Stimulated activated naive B cell treated with anti-CD40 and anti-IgM and Interleukin-4, amounts not matched to agents 10 μg/mL and 1 μg/mL and 100 μg/mL, for 72 hours (primary cell): ENCODE results near the gene XXYLT1.

Source experiments
- ATAC-seq, 2 donors: fragments of 150-1000 bp; cut with Tn5 transposase; replicated peaks; 2 replicates each; pipeline ENCODE4 v1.10.0; 2021; ENCODE audit warnings: moderate library complexity in 1 of 2
- DNase-seq: peaks from one replicate; pipeline ENCODE4 v3.0.0; 2021
- H3K27ac Mint-ChIP-seq: one replicate; pipeline ENCODE4 v1.8.0; 2022; ENCODE audit warnings: mild to moderate bottlenecking, mixed read lengths
- H3K27me3 Mint-ChIP-seq, 2 donors: one replicate each; pipeline ENCODE4 v1.8.0; 2022; ENCODE audit warnings: mixed read lengths in 2 of 2
- H3K36me3 Mint-ChIP-seq, 2 donors: one replicate each; pipeline ENCODE4 v1.8.0; 2022; ENCODE audit warnings: mixed read lengths in 2 of 2, mild to moderate bottlenecking in 1 of 2
- H3K4me1 Mint-ChIP-seq, 2 donors: one replicate each; pipeline ENCODE4 v1.8.0; 2022; ENCODE audit warnings: mixed read lengths in 2 of 2, mild to moderate bottlenecking in 1 of 2
- H3K4me3 Mint-ChIP-seq, 2 donors: one replicate each; pipeline ENCODE4 v1.8.0; 2022; ENCODE audit warnings: mild to moderate bottlenecking in 2 of 2, mixed read lengths in 2 of 2, moderate library complexity in 1 of 2
- H3K9me3 Mint-ChIP-seq, 2 donors: one replicate each; pipeline ENCODE4 v1.8.0; 2022; ENCODE audit warnings: mixed read lengths in 2 of 2, mild to moderate bottlenecking in 1 of 2

The XXYLT1 gene

DNA sequence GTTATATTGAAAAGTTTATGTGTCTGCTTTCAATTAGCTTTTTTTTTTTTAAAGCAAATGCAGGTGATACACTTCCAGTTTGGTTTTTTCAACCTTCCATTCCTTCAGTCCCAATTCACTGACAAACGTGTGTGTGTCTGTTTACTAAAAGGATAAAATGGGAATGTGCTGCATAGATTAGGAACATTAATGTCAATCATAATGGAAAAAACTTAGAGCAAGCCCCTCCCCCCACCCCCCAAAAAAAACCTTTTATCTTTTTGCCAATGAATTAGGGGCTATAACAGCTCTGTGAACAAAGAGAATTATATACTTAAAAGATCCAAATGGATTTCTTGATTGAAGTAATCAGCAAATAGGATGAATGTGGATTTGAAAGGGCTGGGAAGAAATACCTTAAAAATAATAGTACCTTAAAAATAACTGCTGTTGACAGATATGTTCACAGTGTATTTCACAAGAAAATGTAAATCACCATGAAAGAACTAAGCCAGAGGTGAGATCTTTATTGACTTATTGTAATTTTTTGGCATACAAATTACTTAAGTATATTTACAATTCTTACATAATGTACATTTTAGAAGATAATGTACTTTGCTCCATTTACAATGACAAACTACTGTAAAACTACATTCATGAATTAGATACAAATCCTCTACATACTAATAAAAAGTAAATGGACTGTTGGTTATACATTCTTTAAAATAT is 3.5 kb upstream of the XXYLT1 start:
- no peak overlapping the region for H3K4me3 Mint-ChIP-seq
- no peak for DNase-seq
- H3K27me3 Mint-ChIP-seq: no peaks in the 10 kb centered on the region
- no peaks in the 10 kb centered on the region for H3K9me3 Mint-ChIP-seq
- peaks cover 9 to 16% of the 10 kb centered on the region in 2 donors for H3K4me1 Mint-ChIP-seq
- H3K27ac Mint-ChIP-seq: no peak overlapping the region
- ATAC-seq: no peak
- peaks cover under 1 to 1% of the 10 kb centered on the region in 2 donors for H3K36me3 Mint-ChIP-seq

DNA sequence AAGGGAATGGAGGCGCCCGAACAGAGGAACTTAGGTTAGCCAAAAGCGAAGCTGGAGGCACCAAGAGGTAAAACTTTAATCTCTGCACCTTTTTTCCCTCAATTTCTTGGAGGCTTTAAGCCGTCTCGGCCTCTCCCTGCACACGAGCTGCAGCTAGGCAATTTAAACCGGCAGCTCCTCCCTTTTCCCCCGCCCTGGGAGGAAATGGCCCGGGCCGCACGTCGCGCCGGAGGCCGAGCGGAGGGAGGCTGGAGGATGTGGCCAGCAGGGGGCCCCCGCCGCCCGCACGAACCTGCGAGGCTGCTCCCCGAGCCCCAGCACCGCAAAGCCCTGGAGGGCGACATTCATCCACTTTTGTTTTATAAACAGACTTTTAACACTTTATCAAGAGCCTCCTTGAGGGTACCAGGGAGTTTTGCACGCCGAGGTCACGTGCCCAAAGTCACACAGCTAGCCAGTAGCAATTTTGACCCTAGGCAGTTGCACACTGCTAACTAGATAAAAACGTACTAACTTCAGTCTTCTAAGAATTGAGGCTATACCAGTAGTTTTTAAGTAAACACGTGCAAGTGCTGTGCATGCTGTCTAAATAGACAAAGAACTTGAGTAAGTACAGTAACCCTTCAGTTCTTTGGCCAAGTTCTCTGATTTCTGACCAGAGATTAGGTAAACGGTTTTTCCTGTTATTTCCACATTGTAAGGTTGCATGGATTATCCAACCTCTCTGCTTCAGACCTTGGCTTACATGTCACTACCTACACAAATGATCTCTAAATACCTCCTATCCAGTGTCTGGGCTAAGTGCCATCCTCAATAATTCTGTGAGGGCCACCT is 668 bp upstream of the XXYLT1 start:
- ATAC-seq (peak; percentile 78 to 82), DNase-seq (peak; percentile 85)
- peak overlapping the region; percentile 89 to 91 for H3K4me3 Mint-ChIP-seq
- no peaks in the 10 kb centered on the region for H3K27me3 Mint-ChIP-seq
- peaks cover 16 to 27% of the 10 kb centered on the region in 2 donors for H3K4me1 Mint-ChIP-seq
- H3K36me3 Mint-ChIP-seq: peaks cover 10 to 13% of the 10 kb centered on the region in 2 donors
- H3K9me3 Mint-ChIP-seq: no peaks in the 10 kb centered on the region
- peak overlapping the region; percentile 93 for H3K27ac Mint-ChIP-seq

DNA sequence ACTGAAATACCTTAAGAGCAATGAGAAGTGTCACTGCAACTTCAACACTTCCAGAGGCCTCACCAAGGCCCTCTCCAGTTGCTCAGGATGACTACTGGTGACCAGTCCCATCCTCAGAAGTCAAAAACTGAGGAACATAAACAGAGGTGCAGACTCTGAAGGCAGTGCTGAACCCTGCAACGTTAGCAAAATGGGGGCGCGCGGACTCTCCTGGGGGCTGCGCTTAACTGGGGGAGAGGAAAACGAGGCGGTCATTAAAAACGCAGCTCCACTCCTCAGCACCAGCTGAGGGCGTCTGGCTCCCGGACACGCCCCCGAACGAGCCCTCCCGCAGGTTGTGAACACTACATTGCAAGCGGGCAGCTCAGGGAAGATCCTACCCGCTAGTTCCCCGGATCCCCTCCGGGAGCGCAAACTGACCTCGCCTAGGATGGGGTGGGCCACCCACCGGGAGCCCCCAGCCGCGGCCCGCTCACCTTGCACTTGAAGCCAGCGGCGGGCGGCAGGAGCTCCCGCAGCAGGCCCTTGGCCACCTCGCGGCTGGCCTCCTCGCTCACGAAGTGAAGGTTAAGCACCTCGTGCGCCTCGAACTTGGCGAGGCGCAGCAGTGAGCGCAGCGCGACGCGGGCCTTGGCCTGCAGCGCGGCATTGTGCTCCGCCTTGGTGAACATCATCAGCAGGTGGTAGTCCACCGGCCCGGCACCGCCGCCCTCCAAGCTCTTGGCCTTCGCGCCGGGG is 711 bp downstream of the XXYLT1 start:
- Mint-ChIP-seq H3K36me3 (peaks cover 16 to 19% of the 10 kb centered on the region in 2 donors), H3K27me3 (no peaks in the 10 kb centered on the region), H3K4me1 (peaks cover 16 to 27% of the 10 kb centered on the region in 2 donors), H3K4me3 (peak overlapping the region; percentile 85 to 89), H3K9me3 (no peaks in the 10 kb centered on the region), H3K27ac (peak overlapping the region; percentile 76)
- DNase-seq (peak; percentile 31), ATAC-seq (peak; percentile 13 to 14)

DNA sequence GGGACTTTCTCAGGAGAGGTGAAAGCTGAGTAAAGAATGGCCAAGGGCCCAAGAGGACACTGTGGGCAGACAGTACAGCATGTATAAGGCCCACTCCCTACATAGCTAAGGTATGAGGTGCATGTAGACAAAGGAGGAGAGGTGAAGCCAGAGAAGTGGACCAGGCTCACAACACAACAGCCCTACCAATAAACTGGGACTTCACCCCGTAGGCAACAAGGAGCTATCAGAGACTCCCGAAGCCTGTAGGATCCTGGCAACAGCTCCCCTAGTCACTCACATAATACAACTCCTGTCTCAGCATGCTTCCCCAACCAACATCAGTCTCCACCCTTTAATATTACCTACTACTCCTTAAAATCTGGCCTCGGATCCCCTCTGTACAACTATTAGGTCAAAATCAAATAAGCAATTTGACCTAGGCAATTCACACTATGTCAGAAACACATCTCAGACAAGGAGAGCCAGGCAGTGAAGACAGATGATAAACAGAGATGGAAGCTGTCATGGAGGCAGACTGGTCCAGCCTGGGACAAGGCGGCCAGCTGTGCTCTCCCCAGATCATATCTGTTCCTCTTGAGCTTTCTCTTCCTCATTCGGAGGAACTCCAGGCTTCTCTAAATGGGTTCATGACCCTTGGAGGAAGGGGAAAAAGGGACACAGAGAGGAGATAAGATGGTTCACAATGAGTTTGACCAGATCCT is 1.4 kb downstream of the XXYLT1 start:
- Mint-ChIP-seq H3K27me3 (no peaks in the 10 kb centered on the region), H3K9me3 (no peaks in the 10 kb centered on the region), H3K4me1 (peaks cover 16 to 27% of the 10 kb centered on the region in 2 donors), H3K27ac (no peak overlapping the region), H3K36me3 (peaks cover 19 to 25% of the 10 kb centered on the region in 2 donors), H3K4me3 (peak overlapping the region; percentile 85 to 89)
- ATAC-seq (no peak), DNase-seq (no peak)

DNA sequence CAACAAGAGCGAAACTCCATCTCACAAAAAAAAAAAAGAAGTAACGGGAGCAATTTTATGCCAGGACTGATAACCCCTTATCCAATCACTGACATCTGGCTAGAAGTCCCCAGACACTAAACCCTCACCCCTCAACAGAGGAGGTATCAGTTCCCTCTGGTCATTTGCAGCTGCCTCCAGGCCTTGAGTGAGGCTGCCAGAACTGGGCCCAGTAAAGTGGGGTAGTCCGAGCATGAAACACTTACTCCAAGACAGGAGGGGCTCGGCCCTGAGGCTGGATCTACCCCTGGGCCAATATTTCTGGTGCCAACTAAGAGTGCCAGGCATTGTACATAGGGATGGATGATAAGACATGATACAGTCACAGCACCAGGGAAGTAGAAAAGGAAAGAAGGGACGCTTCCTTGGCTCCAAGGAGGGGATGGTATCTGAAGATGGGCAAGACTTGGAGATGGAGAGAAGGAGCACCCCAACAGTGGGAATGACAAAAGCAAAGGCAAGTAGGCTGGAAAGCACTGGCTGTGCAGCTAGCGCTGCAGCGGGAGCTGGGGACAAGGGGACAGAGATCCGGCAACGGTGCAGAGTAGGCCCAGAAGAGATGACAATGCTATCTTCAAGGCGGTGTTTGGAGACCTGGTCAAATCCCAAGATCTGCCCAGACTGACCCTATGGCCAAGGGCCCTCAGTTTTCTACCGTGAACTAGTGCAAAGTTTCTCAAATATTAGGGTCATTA is 2.2 kb downstream of the XXYLT1 start:
- H3K9me3 Mint-ChIP-seq: no peaks in the 10 kb centered on the region
- H3K4me1 Mint-ChIP-seq: peaks cover 16 to 27% of the 10 kb centered on the region in 2 donors
- H3K4me3 Mint-ChIP-seq: peak overlapping the region in 1 of 2 donors; percentile 53
- no peaks in the 10 kb centered on the region for H3K27me3 Mint-ChIP-seq
- no peak overlapping the region for H3K27ac Mint-ChIP-seq
- no peak for DNase-seq
- peaks cover 19 to 28% of the 10 kb centered on the region in 2 donors for H3K36me3 Mint-ChIP-seq
- ATAC-seq: no peak

DNA sequence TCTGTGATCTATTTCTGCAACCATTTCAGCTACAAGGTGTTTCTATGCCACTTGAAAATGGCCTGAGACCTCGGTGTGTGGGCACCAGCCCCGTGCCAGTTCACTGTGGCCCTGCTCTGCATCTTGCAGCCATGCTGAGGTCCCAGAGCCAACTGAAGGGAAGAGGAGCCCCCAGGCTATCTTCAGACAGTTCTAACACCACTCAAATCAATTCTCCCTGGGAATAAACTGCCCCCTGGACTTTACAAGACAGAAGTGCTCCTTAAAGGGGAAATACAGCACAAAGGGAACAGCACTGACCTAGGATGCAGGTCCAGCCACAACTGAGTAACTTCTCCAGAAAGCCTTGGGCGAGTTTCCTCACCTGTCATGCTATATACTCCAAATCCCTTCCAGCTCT is 3.9 kb downstream of the XXYLT1 start:
- Mint-ChIP-seq H3K27ac (no peak overlapping the region), H3K27me3 (no peaks in the 10 kb centered on the region), H3K36me3 (peaks cover 21 to 31% of the 10 kb centered on the region in 2 donors), H3K4me1 (peaks cover 15 to 25% of the 10 kb centered on the region in 2 donors), H3K9me3 (no peaks in the 10 kb centered on the region), H3K4me3 (no peak overlapping the region)
- DNase-seq: no peak
- no peak for ATAC-seq

DNA sequence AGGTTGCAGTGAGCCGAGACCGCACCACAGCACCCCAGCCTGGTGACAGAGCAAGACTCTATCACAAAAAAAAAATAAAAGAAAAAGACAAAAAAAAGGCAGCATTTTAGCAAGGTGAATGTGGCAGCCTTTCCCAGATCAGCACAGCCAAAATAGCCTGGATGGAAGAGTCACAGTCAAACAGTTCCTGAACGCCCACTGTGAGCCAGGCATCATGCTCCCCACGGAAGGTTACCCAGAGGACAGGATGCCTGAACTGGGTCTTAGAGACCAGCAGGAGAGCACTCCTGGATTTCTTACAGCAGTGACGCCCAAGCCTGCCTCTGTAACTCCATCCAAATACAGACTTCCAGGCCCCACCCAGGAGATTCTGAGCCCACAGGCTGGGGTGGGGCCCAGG is 4.5 kb downstream of the XXYLT1 start:
- Mint-ChIP-seq H3K27me3 (no peaks in the 10 kb centered on the region), H3K4me3 (no peak overlapping the region), H3K4me1 (peaks cover 13 to 20% of the 10 kb centered on the region in 2 donors), H3K36me3 (peaks cover 21 to 31% of the 10 kb centered on the region in 2 donors), H3K9me3 (no peaks in the 10 kb centered on the region), H3K27ac (no peak overlapping the region)
- ATAC-seq (no peak), DNase-seq (no peak)

DNA sequence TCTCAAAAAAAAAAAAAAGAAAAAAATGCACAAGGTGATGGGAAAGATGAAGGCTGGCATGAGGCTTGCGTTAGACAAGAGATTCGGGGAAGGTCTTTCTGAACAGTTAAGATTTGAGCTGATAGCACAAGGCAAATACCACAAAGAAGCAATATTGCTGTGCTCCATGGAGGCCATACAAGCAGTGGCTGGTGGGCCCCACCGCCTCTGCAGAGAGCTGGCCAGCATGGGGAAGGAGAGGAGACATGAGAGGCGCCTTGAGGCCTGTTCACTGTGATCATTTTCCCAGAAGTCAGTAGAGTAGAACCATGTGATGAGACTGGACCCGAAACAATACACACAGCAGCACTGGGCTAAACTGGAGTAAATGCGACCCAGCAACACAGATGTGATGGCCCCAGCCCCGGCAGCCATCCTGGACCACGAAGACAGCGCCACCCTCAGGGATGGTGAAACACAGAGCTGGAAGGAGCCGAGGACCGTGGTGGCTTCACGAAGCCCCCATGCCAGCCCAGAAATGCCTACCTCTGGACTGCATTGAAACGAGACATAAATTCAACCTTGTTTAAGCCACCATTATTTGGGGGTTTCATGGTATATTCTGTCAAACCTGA is 5.5 kb downstream of the XXYLT1 start:
- Mint-ChIP-seq H3K9me3 (no peaks in the 10 kb centered on the region), H3K4me1 (peaks cover 18 to 28% of the 10 kb centered on the region in 2 donors), H3K36me3 (peaks cover 21 to 31% of the 10 kb centered on the region in 2 donors), H3K27me3 (no peaks in the 10 kb centered on the region), H3K27ac (peak overlapping the region; percentile 66), H3K4me3 (no peak overlapping the region)
- DNase-seq (no peak), ATAC-seq (no peak)

DNA sequence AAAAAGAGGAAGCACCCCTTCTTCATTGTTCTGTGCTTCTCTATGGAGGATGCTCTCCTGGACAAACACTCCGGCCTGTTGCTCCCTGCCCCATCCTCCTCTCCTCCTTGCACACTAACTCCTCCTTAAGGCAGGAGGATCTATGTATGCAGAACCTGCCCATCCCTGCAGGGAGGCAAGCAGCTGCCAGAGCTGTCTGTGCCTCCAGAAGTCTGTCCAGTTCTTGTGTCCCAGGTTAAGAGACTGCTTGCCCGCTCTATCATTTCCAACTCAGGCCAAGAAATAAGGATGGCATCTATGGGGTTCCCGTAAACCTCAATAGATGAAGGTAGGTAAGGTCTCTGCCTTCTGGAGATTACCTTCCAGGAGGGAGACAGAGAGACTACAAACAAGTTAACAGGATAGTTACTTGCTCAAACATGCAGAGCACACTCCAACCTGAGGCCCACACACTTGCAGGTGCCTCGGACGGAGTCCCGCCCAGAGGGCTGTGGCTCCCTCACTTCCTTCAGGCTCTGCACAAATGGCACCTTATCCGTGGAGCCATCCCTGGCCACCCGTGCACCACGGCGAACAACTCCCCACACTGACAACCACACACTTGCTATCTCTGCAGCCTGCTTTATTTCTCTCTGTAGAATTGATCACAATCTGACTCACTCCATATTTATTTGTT is 6.9 kb downstream of the XXYLT1 start:
- peaks cover 21 to 31% of the 10 kb centered on the region in 2 donors for H3K36me3 Mint-ChIP-seq
- no peaks in the 10 kb centered on the region for H3K27me3 Mint-ChIP-seq
- ATAC-seq (no peak), DNase-seq (no peak)
- peaks cover 11 to 25% of the 10 kb centered on the region in 2 donors for H3K4me1 Mint-ChIP-seq
- H3K9me3 Mint-ChIP-seq: no peaks in the 10 kb centered on the region
- H3K27ac Mint-ChIP-seq: no peak overlapping the region
- no peak overlapping the region for H3K4me3 Mint-ChIP-seq

DNA sequence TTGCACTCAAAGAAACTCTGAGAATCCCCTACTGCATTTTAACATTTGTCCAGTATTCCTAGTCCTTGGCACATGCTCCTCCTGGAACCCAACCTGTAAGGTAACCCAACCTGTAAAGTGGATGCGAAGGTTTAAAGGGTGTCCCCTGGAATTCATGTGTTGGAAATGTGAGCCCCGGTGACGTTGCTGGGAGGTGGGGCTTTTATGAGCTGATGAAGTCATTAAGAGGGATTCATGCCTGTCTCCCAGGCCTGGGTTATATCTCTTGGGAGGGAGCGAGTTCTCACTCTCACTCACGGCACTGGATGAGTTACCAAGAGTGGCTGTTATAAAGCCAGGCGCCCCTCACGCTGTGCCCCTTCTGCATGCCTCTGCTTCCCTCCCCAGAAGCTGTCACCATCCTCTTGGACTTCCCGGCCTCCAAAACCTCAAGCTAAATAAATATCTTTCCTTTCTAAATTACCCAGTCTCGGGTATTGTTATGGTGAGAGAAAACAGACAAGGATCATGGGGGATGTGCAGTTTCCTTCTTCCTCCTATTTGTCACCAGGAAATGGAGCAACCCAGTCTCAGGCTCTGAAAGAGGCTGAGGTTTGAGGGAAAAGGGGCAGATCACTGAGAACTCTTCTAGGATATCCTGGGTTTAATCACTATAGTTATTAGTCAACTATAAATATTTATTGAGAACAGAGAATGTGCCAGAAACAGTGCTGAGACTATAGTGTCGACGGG is 7.6 kb downstream of the XXYLT1 start:
- H3K4me3 Mint-ChIP-seq: no peak overlapping the region
- ATAC-seq: no peak
- no peak overlapping the region for H3K27ac Mint-ChIP-seq
- peaks cover 17 to 26% of the 10 kb centered on the region in 2 donors for H3K36me3 Mint-ChIP-seq
- H3K27me3 Mint-ChIP-seq: no peaks in the 10 kb centered on the region
- no peak for DNase-seq
- no peaks in the 10 kb centered on the region for H3K9me3 Mint-ChIP-seq
- peaks cover 12 to 25% of the 10 kb centered on the region in 2 donors for H3K4me1 Mint-ChIP-seq

DNA sequence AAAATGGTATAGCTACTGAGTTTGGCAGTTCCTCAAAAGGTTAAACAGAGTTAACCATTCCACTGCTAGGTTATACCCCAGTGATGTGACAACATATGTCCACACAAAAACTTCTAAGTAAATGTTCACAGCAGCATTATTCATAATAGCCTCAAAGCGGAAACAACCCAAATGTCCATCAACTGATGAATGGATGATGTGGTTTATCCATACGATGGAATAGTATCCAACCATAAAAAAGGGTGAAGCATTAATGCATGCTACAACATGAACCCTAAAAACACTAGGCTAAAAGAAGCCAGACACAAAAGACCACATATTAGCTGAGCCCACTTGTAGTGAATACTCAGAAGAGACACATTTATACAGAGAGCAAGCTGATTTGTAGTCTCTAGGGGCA is 9.0 kb downstream of the XXYLT1 start:
- Mint-ChIP-seq H3K36me3 (peaks cover 11 to 19% of the 10 kb centered on the region in 2 donors), H3K9me3 (no peaks in the 10 kb centered on the region), H3K27ac (no peak overlapping the region), H3K4me1 (peaks cover 21 to 34% of the 10 kb centered on the region in 2 donors), H3K4me3 (no peak overlapping the region), H3K27me3 (no peaks in the 10 kb centered on the region)
- no peak for ATAC-seq
- DNase-seq: no peak

DNA sequence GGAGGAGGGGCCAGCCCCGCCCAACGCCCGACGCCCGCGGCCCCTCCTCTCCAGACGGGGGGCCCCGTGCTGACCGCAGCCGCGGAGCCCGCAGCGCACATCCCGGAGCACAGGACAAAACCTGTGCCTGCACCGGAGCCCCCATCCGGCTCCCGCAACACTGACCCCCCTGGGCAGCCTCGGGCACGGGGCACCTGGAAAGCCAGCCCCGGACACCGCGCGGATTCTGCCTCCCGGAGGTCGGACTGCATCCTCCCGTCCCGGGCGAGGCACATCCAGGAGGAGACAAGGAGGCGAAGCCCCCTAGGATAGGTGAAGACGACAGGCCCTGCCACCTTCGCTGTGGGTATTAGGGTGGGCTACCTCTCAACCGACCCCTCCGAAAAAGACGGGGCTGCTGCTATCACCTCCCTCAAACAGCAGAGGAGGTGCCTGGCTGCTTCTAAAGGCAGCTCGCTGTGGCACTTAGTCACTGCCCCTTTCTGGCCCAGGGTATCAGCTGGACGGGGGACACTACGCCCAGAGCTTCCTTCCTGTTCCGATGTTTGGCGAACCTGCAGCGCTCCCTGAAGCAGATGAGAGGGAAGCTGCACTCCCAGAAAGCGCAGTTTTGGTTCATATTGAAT is 10.6 kb downstream of the XXYLT1 start:
- H3K4me3 Mint-ChIP-seq: peak overlapping the region; percentile 78 to 87
- no peak overlapping the region for H3K27ac Mint-ChIP-seq
- peaks cover 21 to 34% of the 10 kb centered on the region in 2 donors for H3K4me1 Mint-ChIP-seq
- no peaks in the 10 kb centered on the region for H3K9me3 Mint-ChIP-seq
- DNase-seq (no peak), ATAC-seq (peak; percentile 7 to 8)
- peaks cover 6 to 16% of the 10 kb centered on the region in 2 donors for H3K36me3 Mint-ChIP-seq
- no peaks in the 10 kb centered on the region for H3K27me3 Mint-ChIP-seq
